WTC11 (cell line): ENCODE results near the gene TLE3.

Source experiments
- ATF1 ChIP-seq: sonication (generic); formaldehyde crosslinking; IDR thresholded peaks from 2 replicates; pipeline ENCODE4 v1.8.1; 2023; ENCODE audit warnings: mild to moderate bottlenecking, moderate library complexity, missing genetic modification reagents
- CTCF ChIP-seq: fragments of 200-600 bp; IDR thresholded peaks from 2 replicates; pipeline ENCODE4 v1.8.0; 2022; ENCODE audit warnings: antibody characterized with exemption
- KAT7 ChIP-seq: sonication (generic); formaldehyde crosslinking; IDR thresholded peaks from 2 replicates; pipeline ENCODE4 v1.8.1; 2023; ENCODE audit warnings: missing genetic modification reagents, mild to moderate bottlenecking, borderline replicate concordance
- NFE2L1 ChIP-seq: sonication (generic); formaldehyde crosslinking; IDR thresholded peaks from 2 replicates; pipeline ENCODE4 v1.8.1; 2023; ENCODE audit warnings: missing genetic modification reagents
- NFYB ChIP-seq: sonication (generic); formaldehyde crosslinking; conservative IDR thresholded peaks from 2 replicates; pipeline ENCODE4 v1.8.0; 2022; ENCODE audit warnings: low read depth, missing genetic modification reagents
- TEAD1 ChIP-seq: sonication (generic); formaldehyde crosslinking; IDR thresholded peaks from 2 replicates; pipeline ENCODE4 v1.8.0; 2022; ENCODE audit warnings: mild to moderate bottlenecking, missing genetic modification reagents
- TEAD4 ChIP-seq: sonication (generic); formaldehyde crosslinking; IDR thresholded peaks from 2 replicates; pipeline ENCODE4 v1.8.0; 2022; ENCODE audit warnings: mild to moderate bottlenecking, missing genetic modification reagents
- USF2 ChIP-seq: sonication (generic); formaldehyde crosslinking; IDR thresholded peaks from 2 replicates; pipeline ENCODE4 v1.8.1; 2023; ENCODE audit warnings: mild to moderate bottlenecking, missing genetic modification reagents, moderate library complexity
- ZBTB43 ChIP-seq: sonication (generic); formaldehyde crosslinking; IDR thresholded peaks from 2 replicates; pipeline ENCODE4 v1.8.1; 2023; ENCODE audit warnings: mild to moderate bottlenecking, missing genetic modification reagents

- TF ChIP-seq KAT7 (CRISPR knock-in tag) (no peak), TEAD4 (no peak), USF2 (CRISPR knock-in tag) (no peak), ZBTB43 (CRISPR knock-in tag) (no peak), CTCF (no peak), ATF1 (CRISPR knock-in tag) (no peak), NFYB (CRISPR knock-in tag) (no peak), NFE2L1 (no peak), TEAD1 (no peak)
Measured at GRCh38 chr15:70030851-70031250, 66.9 kb downstream of the TLE3 start.
